Measurements from ENCODE around the gene CNTD1.

- TF ChIP-seq POLR2A (IDR thresholded peaks at IDR 0.05; ENCODE audit: low read depth, low read length) (no peak), POLR2AphosphoS5 (IDR thresholded peaks at IDR 0.05; ENCODE audit: low read depth, low read length) (no peak)
Measured at GRCh38 chr17:42852351-42852750, 53.7 kb downstream of the CNTD1 start.

Data from GM12892 (cell line).